ENCODE data around the gene TMEM106C. TPM values are rescaled to one million over a fixed set of nuclear protein-coding genes. Genes with fewer than 3 reads are reported as not detected.

The TMEM106C gene
- total RNA-seq, 4 donors from 2014 or later = 52.9 to 112 (median 79.1) TPM

- no peak for DNase-seq
- intact Hi-C loops (cut with DNase I) = no loop called here
These were observed 19.6 kb upstream of the TMEM106C start for GRCh38 chr12:47943623-47944340.

GRCh38 chr12:47944685-47945340, 18.6 kb upstream of the TMEM106C start:
- no peaks in the 10 kb centered on the region for H3K36me3 ChIP-seq
- TF ChIP-seq POLR2A (IDR thresholded peaks at IDR 0.05) (no peak), CTCF (IDR thresholded peaks at IDR 0.05) (no peak)
- H3K4me1 ChIP-seq = peaks cover 0 to 11% of the 10 kb centered on the region in 2 donors
- no peaks in the 10 kb centered on the region for H3K9me3 ChIP-seq
- 85 to 92% methylated on average over 6 of the region's 6 CpGs for WGBS, 2 donors
- no peak overlapping the region for H3K27ac ChIP-seq
- no peak for DNase-seq
- H3K27me3 ChIP-seq = no peaks in the 10 kb centered on the region
- H3K4me3 ChIP-seq (replicated peaks in 1 of 3) = no peak overlapping the region
- intact Hi-C loops (cut with DNase I) = loop anchor here (5.0 kb wide), 1 partner anchor 38 kb away; no protein-coding TSS in a partner anchor

More at GRCh38 chr12:47943623-47944340, 19.6 kb upstream of the TMEM106C start:
- Histone ChIP-seq H3K27me3 (no peaks in the 10 kb centered on the region), H3K4me1 (peaks cover 0 to 11% of the 10 kb centered on the region in 2 donors), H3K4me3 (replicated peaks in 1 of 3) (no peak overlapping the region), H3K27ac (no peak overlapping the region), H3K9me3 (no peaks in the 10 kb centered on the region), H3K36me3 (no peaks in the 10 kb centered on the region)
- TF ChIP-seq CTCF (IDR thresholded peaks at IDR 0.05) (no peak), POLR2A (IDR thresholded peaks at IDR 0.05) (no peak)
- 73 to 84% methylated on average over 10 to 12 of the region's 12 CpGs for WGBS, 2 donors

- intact Hi-C loops (cut with DNase I) = loop anchor here (5.0 kb wide), 1 partner anchor 38 kb away; no protein-coding TSS in a partner anchor
- Histone ChIP-seq H3K4me1 (peaks cover 0 to 11% of the 10 kb centered on the region in 2 donors), H3K27ac (no peak overlapping the region), H3K9me3 (no peaks in the 10 kb centered on the region), H3K27me3 (no peaks in the 10 kb centered on the region), H3K4me3 (replicated peaks in 1 of 3) (no peak overlapping the region), H3K36me3 (no peaks in the 10 kb centered on the region)
- DNase-seq = no peak
- WGBS, 2 donors = 81 to 85% methylated on average over 1 of the region's 1 CpG
- TF ChIP-seq CTCF (IDR thresholded peaks at IDR 0.05) (no peak), POLR2A (IDR thresholded peaks at IDR 0.05) (no peak)
These were observed 18.1 kb upstream of the TMEM106C start for GRCh38 chr12:47945341-47945728.

- no peak overlapping the region for H3K27ac ChIP-seq
- H3K4me3 ChIP-seq (replicated peaks in 1 of 3) = no peak overlapping the region
- H3K27me3 ChIP-seq = no peaks in the 10 kb centered on the region
- 74 to 77% methylated on average over 26 to 27 of the region's 27 CpGs for WGBS, 2 donors
- peaks cover 0 to 7% of the 10 kb centered on the region in 2 donors for H3K4me1 ChIP-seq
- intact Hi-C loops (cut with DNase I) = loop anchor here (5.0 kb wide), 1 partner anchor 39 kb away; no protein-coding TSS in a partner anchor
- TF ChIP-seq POLR2A (IDR thresholded peaks at IDR 0.05) (no peak), CTCF (IDR thresholded peaks at IDR 0.05) (no peak)
- no peaks in the 10 kb centered on the region for H3K36me3 ChIP-seq
- H3K9me3 ChIP-seq = no peaks in the 10 kb centered on the region
- DNase-seq = no peak
These were observed 16.7 kb upstream of the TMEM106C start for GRCh38 chr12:47946413-47947323.

All from thyroid gland (tissue), 4 donors.